Suprapubic skin (tissue), 4 donors: ENCODE data around the gene MIPEP.
"Not testable (repeated sequence)": the region's sequence is repeated elsewhere in the genome, so short reads cannot be mapped to it uniquely, and the experiment has no call there.

Experiments
- EP300 ChIP-seq: sonication (generic); formaldehyde crosslinking; IDR thresholded peaks from one replicate; pipeline ENCODE4 v1.6.1; 2017; ENCODE audit warnings: antibody characterized with exemption
- POLR2A ChIP-seq, 2 donors: fragments of 450-650 bp; IDR thresholded peaks; one replicate each; pipeline ENCODE4 v1.6.1; 2017; ENCODE audit warnings: antibody characterized with exemption in 2 of 2, mild to moderate bottlenecking in 2 of 2, moderate library complexity in 2 of 2
- POLR2AphosphoS5 ChIP-seq, 3 donors: sonication (generic); formaldehyde crosslinking; IDR thresholded peaks; one replicate each; pipeline ENCODE4 v1.6.1; 2017; ENCODE audit warnings: antibody characterized with exemption in 3 of 3
- TF ChIP-seq, protein P1 (sequence below), 2 donors: fragments of 200-600 bp in 1 of 2; fragments of 450-650 bp in 1 of 2; sonication (generic) in 1 of 2; IDR thresholded peaks; one replicate each; pipeline ENCODE4 v1.5.1; 2016 to 2019; ENCODE audit warnings: antibody characterized with exemption in 2 of 2, mild to moderate bottlenecking in 1 of 2, moderate library complexity in 1 of 2

- TF ChIP-seq, protein P1, sequence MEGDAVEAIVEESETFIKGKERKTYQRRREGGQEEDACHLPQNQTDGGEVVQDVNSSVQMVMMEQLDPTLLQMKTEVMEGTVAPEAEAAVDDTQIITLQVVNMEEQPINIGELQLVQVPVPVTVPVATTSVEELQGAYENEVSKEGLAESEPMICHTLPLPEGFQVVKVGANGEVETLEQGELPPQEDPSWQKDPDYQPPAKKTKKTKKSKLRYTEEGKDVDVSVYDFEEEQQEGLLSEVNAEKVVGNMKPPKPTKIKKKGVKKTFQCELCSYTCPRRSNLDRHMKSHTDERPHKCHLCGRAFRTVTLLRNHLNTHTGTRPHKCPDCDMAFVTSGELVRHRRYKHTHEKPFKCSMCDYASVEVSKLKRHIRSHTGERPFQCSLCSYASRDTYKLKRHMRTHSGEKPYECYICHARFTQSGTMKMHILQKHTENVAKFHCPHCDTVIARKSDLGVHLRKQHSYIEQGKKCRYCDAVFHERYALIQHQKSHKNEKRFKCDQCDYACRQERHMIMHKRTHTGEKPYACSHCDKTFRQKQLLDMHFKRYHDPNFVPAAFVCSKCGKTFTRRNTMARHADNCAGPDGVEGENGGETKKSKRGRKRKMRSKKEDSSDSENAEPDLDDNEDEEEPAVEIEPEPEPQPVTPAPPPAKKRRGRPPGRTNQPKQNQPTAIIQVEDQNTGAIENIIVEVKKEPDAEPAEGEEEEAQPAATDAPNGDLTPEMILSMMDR (IDR thresholded peaks at IDR 0.05): not testable (repeated sequence)
- not testable (repeated sequence) for TF ChIP-seq POLR2AphosphoS5 (IDR thresholded peaks at IDR 0.05); POLR2A (IDR thresholded peaks at IDR 0.05); EP300
Measured at GRCh38 chr13:23897452-23897919, 8.3 kb upstream of the MIPEP start, which contains the start of gene C1QTNF9B.
